HG03439 (cell line): ENCODE results near the gene CCDC40.
"Not testable (repeated sequence)": the region's sequence is repeated elsewhere in the genome, so short reads cannot be mapped to it uniquely, and the experiment has no call there.

Source experiments
- ATAC-seq: cut with Tn5 transposase; IDR thresholded peaks from one replicate; pipeline ENCODE4 v1.9.1; 2021; ENCODE audit warnings: mild to moderate bottlenecking, moderate library complexity; ENCODE audit not compliant: unreplicated experiment

Gene CCDC40

DNA sequence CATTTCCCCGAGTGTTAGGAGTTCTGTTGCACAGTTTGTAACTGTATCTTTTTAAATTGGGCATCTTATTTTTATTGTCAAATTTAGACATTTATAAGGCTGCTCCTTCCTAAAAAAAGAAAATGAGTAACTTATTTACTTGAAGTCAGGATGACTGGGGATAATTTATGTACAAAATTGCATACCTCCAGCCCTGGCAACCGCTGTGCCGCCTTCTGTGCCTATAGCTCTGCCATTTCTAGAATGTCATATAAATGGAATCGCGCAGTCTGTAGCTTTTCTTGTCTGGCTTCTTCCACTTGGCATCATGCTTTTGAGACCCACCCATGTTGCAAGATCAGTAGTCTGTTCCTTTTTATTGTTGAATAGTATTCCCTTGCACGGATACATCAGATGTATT, 36.0 kb downstream of the CCDC40 start:
- no peak for ATAC-seq

DNA sequence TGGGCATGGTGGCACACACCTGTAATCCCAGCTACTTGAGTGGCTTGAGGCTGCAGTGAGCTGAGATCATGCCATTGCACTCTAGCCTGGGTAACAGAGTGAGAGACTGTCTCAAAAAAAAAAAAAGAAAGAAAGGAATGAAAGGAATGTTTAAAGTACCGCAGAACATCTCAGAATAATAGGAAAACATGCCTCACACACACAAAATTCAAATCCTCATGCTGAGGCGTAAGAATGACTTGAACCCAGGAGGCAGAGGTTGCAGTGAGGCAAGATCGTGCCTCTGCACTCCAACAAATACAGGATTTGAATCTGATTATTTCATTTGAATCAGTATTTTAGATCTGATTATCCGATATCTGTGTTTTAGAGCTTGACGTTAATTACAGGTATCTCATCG, 43.6 kb downstream of the CCDC40 start:
- ATAC-seq, result no peak

DNA sequence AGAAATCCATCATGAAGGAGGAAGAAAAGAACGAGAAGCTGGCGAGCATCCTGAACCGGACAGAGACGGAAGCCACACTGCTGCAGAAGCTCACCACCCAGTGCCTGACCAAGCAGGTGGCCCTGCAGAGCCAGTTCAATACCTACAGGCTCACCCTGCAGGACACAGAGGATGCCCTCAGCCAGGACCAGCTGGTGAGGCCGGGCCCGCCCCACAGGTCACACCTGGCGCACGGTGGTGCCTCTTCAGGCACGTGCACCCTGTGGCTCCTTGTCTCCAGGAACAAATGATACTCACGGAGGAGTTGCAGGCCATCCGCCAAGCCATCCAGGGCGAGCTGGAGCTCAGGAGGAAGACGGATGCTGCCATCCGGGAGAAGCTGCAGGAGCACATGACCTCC, 45.2 kb downstream of the CCDC40 start:
- ATAC-seq, result no peak

DNA sequence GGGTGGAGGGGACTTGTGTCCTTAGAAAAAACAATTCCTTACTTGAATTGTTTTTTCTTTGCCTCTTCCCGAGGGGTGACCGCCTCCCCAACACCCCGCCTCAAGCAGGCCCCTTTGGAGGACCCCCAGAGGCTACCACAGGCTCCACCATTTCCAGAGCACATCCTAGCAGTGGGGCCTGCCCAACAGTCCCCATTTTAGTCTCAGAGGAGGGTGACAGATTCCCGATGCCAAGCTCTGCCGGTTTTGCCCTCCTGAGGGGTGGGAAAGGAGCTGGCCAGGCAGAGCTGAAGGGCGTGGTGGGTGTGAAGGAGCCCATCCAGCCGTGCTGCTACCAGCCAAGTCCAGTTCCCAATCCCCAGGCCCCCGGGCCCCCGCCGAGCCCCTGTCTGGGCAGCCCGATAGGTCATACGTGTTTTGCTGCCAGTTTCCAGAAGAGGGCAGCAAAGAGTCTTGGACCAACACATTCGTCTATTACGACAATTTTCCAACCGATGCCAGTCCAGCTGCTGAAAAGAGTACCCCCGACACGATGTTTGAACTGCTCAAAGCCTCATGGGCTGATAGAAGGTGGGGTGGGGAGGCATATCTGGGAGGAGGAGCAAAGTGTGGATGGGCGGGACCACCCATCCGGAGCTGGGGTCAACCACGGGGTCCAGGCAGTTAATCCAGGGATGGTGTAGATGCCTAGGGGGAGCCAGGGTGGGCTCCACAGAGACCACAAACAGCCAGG, 46.1 kb downstream of the CCDC40 start:
- no peak for ATAC-seq

GRCh38 chr17:80083136-80083661, 46.8 kb downstream of the CCDC40 start:
- no peak for ATAC-seq

GRCh38 chr17:80084773-80085172, 48.3 kb downstream of the CCDC40 start:
- no peak for ATAC-seq

- ATAC-seq, result no peak
Observed at GRCh38 chr17:80086081-80086480, 49.6 kb downstream of the CCDC40 start.

- ATAC-seq, result no peak
Observed at GRCh38 chr17:80086616-80087015, 50.2 kb downstream of the CCDC40 start.

DNA sequence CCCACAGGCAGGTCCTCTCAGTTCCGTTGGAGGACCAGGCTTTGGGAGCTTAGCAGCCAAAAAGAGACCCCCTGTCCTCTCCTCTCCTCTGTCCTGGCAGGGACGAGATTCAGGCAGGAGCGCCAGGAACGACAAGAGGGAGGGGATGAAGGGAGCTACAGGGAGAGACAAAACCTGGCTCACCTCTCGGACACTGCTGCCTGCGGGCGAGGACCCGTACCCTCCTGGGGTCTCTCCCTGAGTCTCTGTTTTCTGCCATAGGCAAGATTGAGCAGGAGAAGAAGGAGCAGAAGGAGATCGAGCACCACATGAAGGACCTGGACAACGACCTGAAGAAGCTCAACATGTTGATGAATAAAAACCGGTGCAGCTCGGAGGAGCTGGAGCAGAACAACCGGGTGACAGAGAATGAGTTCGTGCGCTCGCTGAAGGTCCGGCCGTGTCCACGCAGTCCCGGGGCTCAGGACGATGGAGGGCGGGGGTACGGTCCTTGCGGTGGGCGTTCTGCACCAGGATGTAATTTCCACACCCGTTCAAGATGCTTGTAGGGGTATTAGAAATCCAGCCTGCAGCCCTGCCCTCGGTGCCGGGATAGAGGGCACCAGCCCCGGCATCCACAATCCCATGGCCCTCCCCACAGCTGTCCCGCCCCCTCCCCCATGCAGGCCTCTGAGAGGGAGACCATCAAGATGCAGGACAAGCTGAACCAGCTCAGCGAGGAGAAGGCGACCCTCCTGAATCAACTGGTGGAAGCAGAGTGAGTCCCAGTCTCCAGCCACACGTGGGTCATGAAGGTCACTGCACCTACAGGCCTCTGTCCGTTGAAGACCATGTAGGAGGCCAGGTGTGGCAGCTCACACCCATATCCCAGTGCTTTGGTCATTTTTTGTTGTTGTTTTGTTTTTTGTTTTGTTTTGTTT, 51.2 kb downstream of the CCDC40 start:
- ATAC-seq, result no peak

GRCh38 chr17:80089762-80090161, 53.3 kb downstream of the CCDC40 start:
- no peak for ATAC-seq

GRCh38 chr17:80090164-80090563, 53.7 kb downstream of the CCDC40 start:
- not testable (repeated sequence) for ATAC-seq

GRCh38 chr17:80091376-80091775, 54.9 kb downstream of the CCDC40 start:
- no peak for ATAC-seq

GRCh38 chr17:80092959-80093358, 56.5 kb downstream of the CCDC40 start:
- no peak for ATAC-seq

GRCh38 chr17:80095038-80095843, 58.8 kb downstream of the CCDC40 start:
- no peak for ATAC-seq

GRCh38 chr17:80095844-80096475, 59.5 kb downstream of the CCDC40 start:
- ATAC-seq, result no peak

GRCh38 chr17:80096561-80097021, 60.1 kb downstream of the CCDC40 start:
- no peak for ATAC-seq

- no peak for ATAC-seq
Observed at GRCh38 chr17:80097127-80097621, 60.7 kb downstream of the CCDC40 start.

DNA sequence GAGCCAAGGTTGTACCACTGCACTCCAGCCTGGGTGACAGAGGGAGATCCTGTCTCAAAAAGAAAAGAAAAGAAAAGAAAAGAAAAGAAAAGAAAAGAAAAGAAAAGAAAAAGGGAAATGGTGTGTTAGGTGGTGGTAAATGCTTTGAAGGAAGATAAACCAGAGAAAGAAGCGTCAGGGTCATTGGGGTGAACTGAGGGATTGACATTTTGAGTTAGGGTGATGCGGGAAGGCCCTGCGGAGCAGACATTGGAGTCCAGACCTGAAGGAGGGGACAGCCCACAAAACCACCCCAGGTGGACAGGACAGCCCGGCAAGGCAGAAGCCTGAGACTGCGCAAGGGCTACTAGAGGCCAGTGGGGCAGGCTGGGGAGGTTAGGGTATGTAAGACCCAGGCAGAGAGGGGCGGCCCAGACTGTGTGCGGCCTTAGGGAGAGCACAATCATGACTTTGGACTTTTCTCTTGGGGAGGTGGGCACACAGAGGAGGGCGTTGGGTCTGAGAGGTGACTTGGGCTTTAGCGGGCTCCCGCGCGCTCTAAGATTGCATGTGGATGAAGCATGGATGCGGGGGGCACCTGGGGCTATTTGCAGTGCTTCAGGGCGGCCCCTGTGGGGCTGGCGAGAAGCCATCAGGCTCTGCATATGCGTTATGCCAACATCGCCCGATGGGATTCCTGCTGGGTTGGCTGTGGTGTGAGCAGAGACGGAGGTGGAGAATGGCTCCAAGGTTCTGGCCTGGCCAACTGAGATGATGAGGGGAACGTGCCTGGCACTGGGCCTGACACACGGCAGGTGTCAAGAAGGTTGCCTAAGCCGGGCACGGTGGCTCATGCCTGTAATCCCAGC, 61.6 kb downstream of the CCDC40 start:
- no peak for ATAC-seq

GRCh38 chr17:80099291-80100034, 63.0 kb downstream of the CCDC40 start:
- ATAC-seq, result no peak
